ENCODE measurements around the gene RABEPK. TPM values are rescaled to one million over a fixed set of nuclear protein-coding genes. Genes with fewer than 3 reads are reported as not detected.
A peak's percentile ranks its signal among the peaks of the same experiment; 100 is the strongest.

The RABEPK gene
- total RNA-seq (10 to 100 TPM in 3 of 4 donors, 1 to 10 TPM in 1; 9.4 to 18.6 (median 14.9) TPM), polyA plus RNA-seq (10 to 100 TPM; 16.2 to 24.4 (median 18.3) TPM)

- peaks cover 0 to 24% (median 7%) of the 10 kb centered on the region in 4 donors for H3K36me3 ChIP-seq
- H3K4me1 ChIP-seq, result peaks cover 0 to 23% (median 16%) of the 10 kb centered on the region in 4 donors
- intact Hi-C loops (cut with DNase I), result loop anchor here (5.0 kb wide), 1 partner anchor 42 kb away; the partner anchor contains the start of gene HSPA5
- peak within 1 kb of the TSS; percentile 93 to 96 (median 95) for H3K27ac ChIP-seq
- peak; percentile 83 to 85 for TF ChIP-seq POLR2A (IDR thresholded peaks at IDR 0.05)
- TF ChIP-seq CTCF (IDR thresholded peaks at IDR 0.05), result no peak
- peak in 1 of 4 donors; percentile 36 for TF ChIP-seq EP300 (IDR thresholded peaks at IDR 0.05)
- peak; percentile 87 to 97 (median 94) for TF ChIP-seq POLR2AphosphoS5 (IDR thresholded peaks at IDR 0.05)
- DNase-seq, result peak; percentile 98
- no peaks in the 10 kb centered on the region for H3K27me3 ChIP-seq
- WGBS, 2 donors, result 1% methylated on average over 51 of the region's 51 CpGs
- H3K4me3 ChIP-seq, result peak within 1 kb of the TSS; percentile 38 to 84 (median 76)
- H3K9me3 ChIP-seq, result no peaks in the 10 kb centered on the region
These were observed at the start of gene RABEPK for GRCh38 chr9:125200216-125201047. RABEPK (plus strand) TSS chr9:125200542; CDS start chr9:125203014, 2,472 bp downstream.

GRCh38 chr9:125151730-125152129 lies 48.6 kb upstream of the RABEPK start:
- peaks cover 2 to 71% (median 31%) of the 10 kb centered on the region in 4 donors for H3K36me3 ChIP-seq
- no peaks in the 10 kb centered on the region for H3K27me3 ChIP-seq
- peaks cover 0 to 13% (median 8%) of the 10 kb centered on the region in 4 donors for H3K4me1 ChIP-seq
- H3K4me3 ChIP-seq, result no peak overlapping the region
- H3K9me3 ChIP-seq, result no peaks in the 10 kb centered on the region
- 94 to 96% methylated on average over 2 of the region's 2 CpGs for WGBS, 2 donors
- DNase-seq, result no peak
- TF ChIP-seq EP300 (IDR thresholded peaks at IDR 0.05) (no peak), CTCF (IDR thresholded peaks at IDR 0.05) (no peak), POLR2A (IDR thresholded peaks at IDR 0.05) (no peak), POLR2AphosphoS5 (IDR thresholded peaks at IDR 0.05) (no peak)
- intact Hi-C loops (cut with DNase I), result no loop called here
- H3K27ac ChIP-seq, result no peak overlapping the region

GRCh38 chr9:125153712-125154367 lies 46.5 kb upstream of the RABEPK start:
- no peaks in the 10 kb centered on the region for H3K27me3 ChIP-seq
- H3K36me3 ChIP-seq, result peaks cover 2 to 82% (median 31%) of the 10 kb centered on the region in 4 donors
- WGBS, 2 donors, result 89 to 93% methylated on average over 4 of the region's 4 CpGs
- H3K4me3 ChIP-seq, result no peak overlapping the region
- TF ChIP-seq POLR2AphosphoS5 (IDR thresholded peaks at IDR 0.05), result no peak
- TF ChIP-seq POLR2A (IDR thresholded peaks at IDR 0.05), result no peak
- no peak for TF ChIP-seq CTCF (IDR thresholded peaks at IDR 0.05)
- no peak for TF ChIP-seq EP300 (IDR thresholded peaks at IDR 0.05)
- H3K27ac ChIP-seq, result no peak overlapping the region
- intact Hi-C loops (cut with DNase I), result no loop called here
- no peaks in the 10 kb centered on the region for H3K4me1 ChIP-seq
- DNase-seq, result no peak
- H3K9me3 ChIP-seq, result no peaks in the 10 kb centered on the region

- DNase-seq, result no peak
- WGBS, 2 donors, result 100% methylated on average over 2 of the region's 2 CpGs
- Histone ChIP-seq H3K27ac (no peak overlapping the region), H3K36me3 (peaks cover 0 to 56% (median 16%) of the 10 kb centered on the region in 4 donors), H3K27me3 (no peaks in the 10 kb centered on the region), H3K9me3 (no peaks in the 10 kb centered on the region), H3K4me3 (no peak overlapping the region), H3K4me1 (peaks cover 0 to 15% (median 14%) of the 10 kb centered on the region in 4 donors)
- TF ChIP-seq POLR2AphosphoS5 (IDR thresholded peaks at IDR 0.05) (no peak), EP300 (IDR thresholded peaks at IDR 0.05) (no peak), CTCF (IDR thresholded peaks at IDR 0.05) (no peak), POLR2A (IDR thresholded peaks at IDR 0.05) (no peak)
- intact Hi-C loops (cut with DNase I), result no loop called here
These were observed 43.8 kb upstream of the RABEPK start for GRCh38 chr9:125156551-125156950.
